Dedifferentiated amniotic fluid mesenchymal stem cell (primary cell): ENCODE results near the gene COTL1.
A peak's percentile ranks its signal among the peaks of the same experiment; 100 is the strongest.

Source experiments
- DNase-seq: peaks from one replicate; pipeline ENCODE4 v3.0.0-alpha.2; 2016; ENCODE audit errors: extremely low spot score

The COTL1 gene

GRCh38 chr16:84617791-84618580 is at the start of gene COTL1:
Gene COTL1, minus strand, starts transcription at chr16:84618078. Its CDS starts 164 bp downstream, at chr16:84617914.
- DNase-seq, result peak; percentile 96

- no peak for DNase-seq
These were observed 48.0 kb upstream of the COTL1 start for GRCh38 chr16:84665843-84666242.

- no peak for DNase-seq
These were observed 47.5 kb upstream of the COTL1 start for GRCh38 chr16:84665359-84665758.

- DNase-seq, result no peak
These were observed 45.7 kb upstream of the COTL1 start for GRCh38 chr16:84663433-84664101.

GRCh38 chr16:84662471-84662870 is 44.6 kb upstream of the COTL1 start:
- no peak for DNase-seq

- DNase-seq, result no peak
These were observed 43.7 kb upstream of the COTL1 start for GRCh38 chr16:84661418-84662060.

- DNase-seq, result no peak
These were observed 43.1 kb upstream of the COTL1 start for GRCh38 chr16:84660973-84661372.

- no peak for DNase-seq
These were observed 41.9 kb upstream of the COTL1 start for GRCh38 chr16:84659656-84660300.

- DNase-seq, result no peak
These were observed 40.8 kb upstream of the COTL1 start for GRCh38 chr16:84658690-84659089.

GRCh38 chr16:84657229-84657837 is 39.5 kb upstream of the COTL1 start:
- no peak for DNase-seq

- DNase-seq, result no peak
These were observed 38.8 kb upstream of the COTL1 start for GRCh38 chr16:84656649-84657048.

- DNase-seq, result no peak
These were observed 37.1 kb upstream of the COTL1 start for GRCh38 chr16:84654998-84655397.

- no peak for DNase-seq
These were observed 36.4 kb upstream of the COTL1 start for GRCh38 chr16:84654238-84654637.

- DNase-seq, result no peak
These were observed 34.7 kb upstream of the COTL1 start for GRCh38 chr16:84652566-84652965.

GRCh38 chr16:84650062-84650991 is 32.4 kb upstream of the COTL1 start:
- peak; percentile 35 for DNase-seq

- DNase-seq, result no peak
These were observed 31.6 kb upstream of the COTL1 start for GRCh38 chr16:84649511-84649861.

GRCh38 chr16:84648595-84649510 is 31.0 kb upstream of the COTL1 start:
- no peak for DNase-seq

GRCh38 chr16:84647828-84648594 is 30.1 kb upstream of the COTL1 start, which contains the start of gene KLHL36:
Gene KLHL36, plus strand, starts transcription at chr16:84648511. Its CDS starts 2,357 bp downstream, at chr16:84650868.
- no peak for DNase-seq

GRCh38 chr16:84643674-84644073 is 25.8 kb upstream of the COTL1 start:
- DNase-seq, result no peak
